Suprapubic skin (tissue), 4 donors: ENCODE measurements around the gene ENPP3. TPM values are rescaled to one million over a fixed set of nuclear protein-coding genes. Genes with fewer than 3 reads are reported as not detected.

Experiments
- DNase-seq, 2 donors: peaks; one replicate each; pipeline ENCODE4 v3.0.0-alpha.2; 2019; ENCODE audit warnings: low spot score in 2 of 2
- H3K27ac ChIP-seq: fragments of 200-600 bp; sonication (generic); one replicate; pipeline ENCODE4 v1.5.1; 2019
- H3K27me3 ChIP-seq: fragments of 200-600 bp; sonication (generic); one replicate; pipeline ENCODE4 v1.5.1; 2019
- H3K36me3 ChIP-seq: fragments of 200-600 bp; sonication (generic); one replicate; pipeline ENCODE4 v1.5.1; 2019
- H3K4me1 ChIP-seq: fragments of 200-600 bp; sonication (generic); one replicate; pipeline ENCODE4 v1.5.1; 2019
- H3K4me3 ChIP-seq: fragments of 200-600 bp; sonication (generic); one replicate; pipeline ENCODE4 v1.5.1; 2019; ENCODE audit warnings: mild to moderate bottlenecking
- H3K9me3 ChIP-seq: fragments of 200-600 bp; sonication (generic); one replicate; pipeline ENCODE4 v1.5.1; 2019
- EP300 ChIP-seq: sonication (generic); formaldehyde crosslinking; IDR thresholded peaks from one replicate; pipeline ENCODE4 v1.6.1; 2017; ENCODE audit warnings: antibody characterized with exemption
- POLR2A ChIP-seq, 2 donors: fragments of 450-650 bp; IDR thresholded peaks; one replicate each; pipeline ENCODE4 v1.6.1; 2017; ENCODE audit warnings: antibody characterized with exemption in 2 of 2, mild to moderate bottlenecking in 2 of 2, moderate library complexity in 2 of 2
- POLR2AphosphoS5 ChIP-seq, 3 donors: sonication (generic); formaldehyde crosslinking; IDR thresholded peaks; one replicate each; pipeline ENCODE4 v1.6.1; 2017; ENCODE audit warnings: antibody characterized with exemption in 3 of 3
- WGBS: methylation state at CpG from one replicate; pipeline ENCODE4 v1.1.5; 2018; 5-methylcytosine and 5-hydroxymethylcytosine counted together
- total RNA-seq, 4 donors: library from RNA; depleted of rRNA; stranded (reverse); fragments of >200 nt; gene quantifications; one replicate each; pipeline ENCODE4 v1.1.0, GENCODE V29; 2016
- TF ChIP-seq, protein P1 (sequence below), 2 donors: fragments of 200-600 bp in 1 of 2; fragments of 450-650 bp in 1 of 2; sonication (generic) in 1 of 2; IDR thresholded peaks; one replicate each; pipeline ENCODE4 v1.5.1; 2016 to 2019; ENCODE audit warnings: antibody characterized with exemption in 2 of 2, mild to moderate bottlenecking in 1 of 2, moderate library complexity in 1 of 2

Gene ENPP3
- total RNA-seq, 4 donors from 2014 or later: 0.15 to 3.1 (median 0.68) TPM

DNA sequence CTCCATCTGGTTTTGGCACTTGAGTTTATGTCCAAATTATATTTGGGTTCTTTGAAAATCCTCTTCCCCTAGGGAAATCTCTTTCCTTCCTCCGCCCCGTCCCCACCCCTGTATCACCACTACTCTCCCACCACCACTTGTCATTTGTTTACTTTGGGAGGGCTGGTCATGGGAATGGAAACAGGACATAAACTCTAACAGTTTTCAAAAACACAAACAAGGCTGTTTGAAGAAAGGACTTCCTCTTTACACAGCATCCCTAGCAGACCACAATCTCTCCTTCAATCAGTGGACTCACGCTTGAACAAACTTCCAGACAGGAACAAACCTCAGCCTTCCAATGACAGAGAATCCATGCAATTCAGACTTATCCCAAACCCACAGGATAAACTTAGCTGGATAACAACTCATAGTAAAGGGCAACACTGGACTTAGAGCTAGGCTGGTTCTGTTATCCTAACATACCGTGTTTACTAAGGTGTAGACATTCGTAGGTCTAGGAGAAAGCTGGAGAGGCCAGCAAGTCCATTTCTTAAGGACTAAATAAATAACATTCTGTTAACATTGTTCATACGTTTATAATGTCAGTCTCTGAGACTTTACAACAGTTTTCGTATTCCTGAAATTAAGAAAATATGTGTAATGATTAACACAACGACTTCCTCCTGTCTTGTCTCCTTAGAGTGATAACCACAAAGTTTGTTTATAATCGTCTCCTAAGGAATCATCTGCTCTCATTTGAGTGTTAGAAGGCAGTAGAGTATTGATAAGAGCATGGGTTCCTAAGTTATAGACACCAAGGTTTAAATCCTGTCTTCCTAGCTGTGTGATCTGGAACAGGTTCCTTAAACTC, 117.8 kb downstream of the ENPP3 start:
- Histone ChIP-seq H3K36me3 (no peaks in the 10 kb centered on the region), H3K4me3 (no peak overlapping the region), H3K27me3 (no peaks in the 10 kb centered on the region), H3K4me1 (no peaks in the 10 kb centered on the region), H3K9me3 (no peaks in the 10 kb centered on the region), H3K27ac (no peak overlapping the region)
- TF ChIP-seq POLR2AphosphoS5 (IDR thresholded peaks at IDR 0.05) (no peak), EP300 (no peak), POLR2A (IDR thresholded peaks at IDR 0.05) (no peak)
- TF ChIP-seq, protein P1, sequence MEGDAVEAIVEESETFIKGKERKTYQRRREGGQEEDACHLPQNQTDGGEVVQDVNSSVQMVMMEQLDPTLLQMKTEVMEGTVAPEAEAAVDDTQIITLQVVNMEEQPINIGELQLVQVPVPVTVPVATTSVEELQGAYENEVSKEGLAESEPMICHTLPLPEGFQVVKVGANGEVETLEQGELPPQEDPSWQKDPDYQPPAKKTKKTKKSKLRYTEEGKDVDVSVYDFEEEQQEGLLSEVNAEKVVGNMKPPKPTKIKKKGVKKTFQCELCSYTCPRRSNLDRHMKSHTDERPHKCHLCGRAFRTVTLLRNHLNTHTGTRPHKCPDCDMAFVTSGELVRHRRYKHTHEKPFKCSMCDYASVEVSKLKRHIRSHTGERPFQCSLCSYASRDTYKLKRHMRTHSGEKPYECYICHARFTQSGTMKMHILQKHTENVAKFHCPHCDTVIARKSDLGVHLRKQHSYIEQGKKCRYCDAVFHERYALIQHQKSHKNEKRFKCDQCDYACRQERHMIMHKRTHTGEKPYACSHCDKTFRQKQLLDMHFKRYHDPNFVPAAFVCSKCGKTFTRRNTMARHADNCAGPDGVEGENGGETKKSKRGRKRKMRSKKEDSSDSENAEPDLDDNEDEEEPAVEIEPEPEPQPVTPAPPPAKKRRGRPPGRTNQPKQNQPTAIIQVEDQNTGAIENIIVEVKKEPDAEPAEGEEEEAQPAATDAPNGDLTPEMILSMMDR (IDR thresholded peaks at IDR 0.05): no peak
- no peak for DNase-seq
- 61% methylated on average over 9 of the region's 9 CpGs for WGBS

DNA sequence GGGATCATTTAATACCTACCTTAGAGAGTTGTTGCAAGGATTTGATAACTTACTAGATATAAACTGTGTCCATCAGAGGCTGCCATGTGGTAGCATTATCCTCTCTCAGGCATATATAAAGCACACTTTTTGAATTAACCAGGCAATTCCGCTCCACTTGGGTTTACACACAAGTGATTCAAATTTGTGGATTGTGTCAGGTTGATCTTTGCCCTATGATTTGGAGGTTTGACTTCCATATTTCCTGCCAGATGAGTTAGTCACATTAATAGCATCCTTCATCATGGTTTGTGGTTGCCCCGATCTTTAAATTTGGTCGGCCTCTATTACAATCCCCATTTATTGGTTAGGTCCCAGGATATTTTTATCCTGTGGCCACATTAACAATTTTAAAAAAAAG, 118.5 kb downstream of the ENPP3 start:
- H3K27ac ChIP-seq: no peak overlapping the region
- no peaks in the 10 kb centered on the region for H3K27me3 ChIP-seq
- WGBS: 89% methylated on average over 3 of the region's 3 CpGs
- no peaks in the 10 kb centered on the region for H3K9me3 ChIP-seq
- DNase-seq: no peak
- no peaks in the 10 kb centered on the region for H3K36me3 ChIP-seq
- TF ChIP-seq, protein P1 (IDR thresholded peaks at IDR 0.05): no peak
- no peak for TF ChIP-seq POLR2A (IDR thresholded peaks at IDR 0.05)
- TF ChIP-seq POLR2AphosphoS5 (IDR thresholded peaks at IDR 0.05): no peak
- TF ChIP-seq EP300: no peak
- H3K4me3 ChIP-seq: no peak overlapping the region
- no peaks in the 10 kb centered on the region for H3K4me1 ChIP-seq

DNA sequence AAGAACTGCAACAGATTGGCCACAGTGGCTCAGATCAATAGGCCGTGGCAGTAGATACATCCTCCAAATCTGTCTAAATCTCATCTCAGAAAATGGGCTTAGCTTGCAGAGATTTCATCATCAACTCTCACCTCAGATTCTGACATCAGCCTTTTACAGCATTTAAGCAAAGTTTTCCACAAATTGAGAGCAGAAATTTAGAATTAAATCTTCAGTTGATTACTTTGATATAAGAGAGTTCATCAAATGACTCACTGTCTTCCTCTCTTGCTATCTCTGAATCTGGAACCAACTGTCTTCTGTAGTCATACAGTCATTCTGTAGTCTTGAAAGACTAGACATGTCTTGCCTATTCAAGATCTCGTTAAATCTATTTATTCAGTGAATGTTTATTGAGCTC, 118.9 kb downstream of the ENPP3 start:
- Histone ChIP-seq H3K9me3 (no peaks in the 10 kb centered on the region), H3K27ac (no peak overlapping the region), H3K4me3 (no peak overlapping the region), H3K4me1 (no peaks in the 10 kb centered on the region), H3K36me3 (no peaks in the 10 kb centered on the region), H3K27me3 (no peaks in the 10 kb centered on the region)
- TF ChIP-seq POLR2A (IDR thresholded peaks at IDR 0.05) (no peak), EP300 (no peak), POLR2AphosphoS5 (IDR thresholded peaks at IDR 0.05) (no peak)
- TF ChIP-seq, protein P1 (IDR thresholded peaks at IDR 0.05): no peak
- DNase-seq: no peak
- 88% methylated on average over 2 of the region's 2 CpGs for WGBS

DNA sequence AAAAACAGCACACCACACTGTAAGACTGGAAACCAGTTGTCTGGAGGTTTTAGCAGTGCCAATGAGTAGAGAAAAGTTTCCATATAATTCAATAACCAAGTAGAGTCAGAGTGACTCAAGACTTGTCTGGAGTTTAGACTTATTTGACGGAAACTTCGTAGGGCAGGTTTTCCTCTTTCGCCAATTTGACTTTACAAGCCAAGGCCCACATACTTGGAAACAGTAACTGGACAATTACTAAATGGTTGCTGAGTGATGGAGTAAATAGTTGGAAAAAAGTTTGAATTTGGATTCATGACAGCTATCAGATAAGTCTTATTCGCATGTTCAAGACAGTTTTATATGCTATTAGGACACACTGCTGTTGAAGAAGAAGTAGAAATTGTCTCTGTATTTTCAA, 121.8 kb downstream of the ENPP3 start:
- DNase-seq: no peak
- no peaks in the 10 kb centered on the region for H3K27me3 ChIP-seq
- H3K27ac ChIP-seq: no peak overlapping the region
- WGBS: 60% methylated on average over 4 of the region's 4 CpGs
- H3K4me3 ChIP-seq: no peak overlapping the region
- no peaks in the 10 kb centered on the region for H3K4me1 ChIP-seq
- TF ChIP-seq POLR2AphosphoS5 (IDR thresholded peaks at IDR 0.05) (no peak), POLR2A (IDR thresholded peaks at IDR 0.05) (no peak), EP300 (no peak)
- TF ChIP-seq, protein P1 (IDR thresholded peaks at IDR 0.05): no peak
- no peaks in the 10 kb centered on the region for H3K9me3 ChIP-seq
- H3K36me3 ChIP-seq: no peaks in the 10 kb centered on the region

DNA sequence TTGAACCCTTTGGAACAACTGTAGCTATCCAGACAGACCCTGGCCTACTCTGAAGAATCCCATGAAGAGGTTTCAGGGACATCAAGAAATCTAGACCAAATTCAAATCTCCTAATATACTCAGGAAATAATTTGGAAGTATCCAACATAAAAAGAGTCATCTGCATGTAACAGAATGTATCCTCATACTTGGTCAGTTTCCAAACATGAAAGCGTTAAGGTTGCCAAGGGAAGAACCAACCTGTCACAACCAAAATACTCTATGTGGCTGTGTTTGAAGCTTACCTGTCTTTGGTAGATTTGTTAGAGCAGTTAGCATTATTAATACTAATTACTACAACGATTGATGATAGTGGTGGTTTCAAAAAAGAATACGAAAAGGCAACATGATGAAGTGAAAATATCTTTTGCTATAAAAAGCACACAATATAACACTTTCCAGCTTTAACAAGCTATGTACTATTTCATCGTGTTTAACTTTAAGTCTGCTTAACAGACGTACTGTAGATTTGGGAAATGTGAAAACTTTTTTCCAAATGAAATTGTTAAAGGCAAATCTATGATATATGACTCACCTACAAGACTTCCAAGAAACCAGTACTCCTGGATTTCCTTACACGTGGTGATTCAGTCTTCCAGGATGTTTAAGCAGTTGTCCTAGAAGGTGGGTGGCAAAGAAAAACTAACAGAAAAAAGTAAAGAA, 124.1 kb downstream of the ENPP3 start:
- WGBS: 41% methylated on average over 6 of the region's 6 CpGs
- no peaks in the 10 kb centered on the region for H3K4me1 ChIP-seq
- no peak overlapping the region for H3K27ac ChIP-seq
- H3K36me3 ChIP-seq: no peaks in the 10 kb centered on the region
- H3K9me3 ChIP-seq: no peaks in the 10 kb centered on the region
- no peaks in the 10 kb centered on the region for H3K27me3 ChIP-seq
- no peak overlapping the region for H3K4me3 ChIP-seq
- TF ChIP-seq POLR2AphosphoS5 (IDR thresholded peaks at IDR 0.05): no peak
- TF ChIP-seq, protein P1 (IDR thresholded peaks at IDR 0.05): no peak
- TF ChIP-seq POLR2A (IDR thresholded peaks at IDR 0.05): no peak
- DNase-seq: no peak
